GM12878 (cell line): Measurements from ENCODE around the gene CDC14A. TPM values are rescaled to one million over a fixed set of nuclear protein-coding genes. Genes with fewer than 3 reads are reported as not detected.

Experiments used
- ATAC-seq: fragments of 200-7000 bp; cut with Tn5 transposase; 3 replicates; pipeline ENCODE4 v1.9.1; 2020; ENCODE audit warnings: mild to moderate bottlenecking, moderate library complexity
- BruUV-seq: library from RNA; stranded (reverse); fragments of 400-500 nt; replicated peaks from 2 replicates; lab custom pipeline; 2021; lab: Mats Ljungman, UMichigan
- CTCF ChIA-PET: fragments of 300-600 bp; sonication (Branson Sonifier 250); formaldehyde crosslinking; extraction: SDS; loops from one replicate; lab custom pipeline; 2021; ENCODE audit warnings: inconsistent platforms; lab: Yijun Ruan, JAX
- POLR2A ChIA-PET: fragments of 350-600 bp; formaldehyde crosslinking; extraction: SDS; loops from one replicate; lab custom pipeline; 2021; ENCODE audit warnings: inconsistent platforms; lab: Charles Lee
- RAD21 ChIA-PET: fragments of 300-600 bp; sonication (Branson Sonifier 250); formaldehyde crosslinking; loops from one replicate; lab custom pipeline; 2023; ENCODE audit warnings: antibody characterized with exemption; ENCODE audit not compliant: unreplicated experiment; lab: Charles Lee
- SMC1A ChIA-PET: fragments of 300-600 bp; sonication (Branson Sonifier 250); formaldehyde crosslinking; loops from one replicate; lab custom pipeline; 2023; ENCODE audit not compliant: unreplicated experiment, uncharacterized antibody; lab: Charles Lee
- DNase-seq: peaks from one replicate; pipeline ENCODE4 v3.0.0-alpha.2; 2011; ENCODE audit warnings: low read depth, low spot score
- FAIRE-seq: peaks from 3 replicates; lab custom pipeline; 2011; peaks lifted over from hg19 to GRCh38; lab: Jason Lieb, UNC
- H2AFZ ChIP-seq: 2 replicates; pipeline ENCODE4 v1.6.0; 2011; ENCODE audit warnings: low read depth, low read length, control low read depth; ENCODE audit not compliant: control insufficient read depth
- H3K27ac ChIP-seq: 2 replicates; pipeline ENCODE4 v1.5.1; 2011; ENCODE audit warnings: control low read depth; ENCODE audit not compliant: control insufficient read depth, insufficient read depth
- H3K27me3 ChIP-seq, 2 experiments: replicated peaks in 1 of 2; 2 replicates each; pipeline versions ENCODE4 v1.6.0 to v1.6.1; 2011; ENCODE audit warnings: low read length in 1 of 2; ENCODE audit not compliant: control insufficient read depth in 2 of 2, insufficient read depth in 2 of 2
- H3K36me3 ChIP-seq, 2 experiments: 2 replicates each; pipeline ENCODE4 v1.5.1; 2011; ENCODE audit warnings: low read length in 1 of 2; ENCODE audit not compliant: control insufficient read depth in 2 of 2, insufficient read depth in 2 of 2
- H3K4me1 ChIP-seq: 2 replicates; pipeline ENCODE4 v1.6.1; 2011; ENCODE audit warnings: mild to moderate bottlenecking, low read length, moderate library complexity, mixed read lengths; ENCODE audit not compliant: control insufficient read depth, insufficient read depth
- H3K4me2 ChIP-seq: 2 replicates; pipeline ENCODE4 v1.6.0; 2011; ENCODE audit warnings: control low read depth; ENCODE audit not compliant: control insufficient read depth, insufficient read depth
- H3K4me3 ChIP-seq: fragments of 200-600 bp; sonication (generic); 2 replicates; pipeline ENCODE4 v1.5.1; 2016
- H3K79me2 ChIP-seq: 2 replicates; pipeline ENCODE4 v1.6.0; 2011; ENCODE audit warnings: low read length; ENCODE audit not compliant: control insufficient read depth, insufficient read depth
- H3K9ac ChIP-seq: 2 replicates; pipeline ENCODE4 v1.8.0; 2011; ENCODE audit warnings: low read length, control low read depth, mixed read lengths; ENCODE audit not compliant: control insufficient read depth, insufficient read depth
- H3K9me3 ChIP-seq: replicated peaks from 3 replicates; pipeline ENCODE4 v1.5.1; 2011; ENCODE audit warnings: mild to moderate bottlenecking, low read length; ENCODE audit not compliant: control insufficient read depth, insufficient read depth
- H4K20me1 ChIP-seq: 2 replicates; pipeline ENCODE4 v1.6.0; 2011; ENCODE audit not compliant: control insufficient read depth, insufficient read depth
- ASH2L ChIP-seq: fragments of 300-600, 200-600 bp; sonication (generic); IDR thresholded peaks from 2 replicates; pipeline ENCODE4 v1.6.1; 2017; ENCODE audit warnings: low read depth, mild to moderate bottlenecking, borderline replicate concordance
- CHD4 ChIP-seq: fragments of 200-600 bp; sonication (generic); IDR thresholded peaks from 2 replicates; pipeline ENCODE4 v1.6.1; 2016; ENCODE audit warnings: mild to moderate bottlenecking
- FOXM1 ChIP-seq: IDR thresholded peaks from 2 replicates; pipeline ENCODE4 v1.6.1; 2012; ENCODE audit warnings: low read depth, mild to moderate bottlenecking, inconsistent platforms, low read length, moderate library complexity
- HDAC6 ChIP-seq: fragments of 200-600 bp; sonication (generic); IDR thresholded peaks from one replicate; pipeline ENCODE4 v1.8.0; 2017; ENCODE audit warnings: antibody characterized with exemption; ENCODE audit not compliant: unreplicated experiment
- MTA2 ChIP-seq: fragments of 450-650 bp; IDR thresholded peaks from 2 replicates; pipeline ENCODE4 v1.6.1; 2016; ENCODE audit warnings: low read depth, mild to moderate bottlenecking, moderate library complexity
- NBN ChIP-seq: fragments of 450-650 bp; IDR thresholded peaks from 2 replicates; pipeline ENCODE4 v1.6.1; 2016
- PML ChIP-seq: IDR thresholded peaks from 2 replicates; pipeline ENCODE4 v1.6.1; 2012; ENCODE audit warnings: low read length, inconsistent platforms
- POLR2AphosphoS2 ChIP-seq: IDR thresholded peaks from 2 replicates; pipeline ENCODE4 v1.6.1; 2011; ENCODE audit warnings: low read depth, mild to moderate bottlenecking, low read length, improper control_type of control experiment, moderate library complexity
- SMAD1 ChIP-seq: fragments of 450-650 bp; IDR thresholded peaks from 2 replicates; pipeline ENCODE4 v1.6.1; 2018; ENCODE audit warnings: mild to moderate bottlenecking, low read depth; ENCODE audit not compliant: partially characterized antibody
- SMAD5 ChIP-seq: IDR thresholded peaks from 2 replicates; pipeline ENCODE4 v1.6.1; 2016; ENCODE audit warnings: antibody characterized with exemption, low read depth
- SREBF2 ChIP-seq: IDR thresholded peaks from 2 replicates; pipeline ENCODE4 v1.6.1; 2012; ENCODE audit warnings: mild to moderate bottlenecking, low read length
- SUZ12 ChIP-seq: fragments of 200-600 bp; sonication (generic); IDR thresholded peaks from one replicate; pipeline ENCODE4 v1.6.1; 2018; ENCODE audit warnings: antibody characterized with exemption, mild to moderate bottlenecking; ENCODE audit not compliant: unreplicated experiment
- TCF12 ChIP-seq: IDR thresholded peaks from 2 replicates; pipeline ENCODE4 v1.6.1; 2011; ENCODE audit warnings: low read depth, mild to moderate bottlenecking, low read length
- WRNIP1 ChIP-seq: IDR thresholded peaks from 2 replicates; pipeline ENCODE4 v1.6.1; 2011; ENCODE audit warnings: low read depth, low read length, improper control_type of control experiment, borderline replicate concordance
- YY1 ChIP-seq: IDR thresholded peaks from 2 replicates; pipeline ENCODE4 v1.6.1; 2011; ENCODE audit warnings: low read depth, mild to moderate bottlenecking, low read length
- ZZZ3 ChIP-seq: IDR thresholded peaks from 2 replicates; pipeline ENCODE4 v1.6.1; 2011; ENCODE audit warnings: low read depth; ENCODE audit not compliant: control insufficient read depth, insufficient read length
- WGBS: methylation state at CpG from one replicate; pipeline ENCODE4 v1.1.6; 2016; ENCODE audit warnings: low lambda C conversion rate; ENCODE audit not compliant: insufficient replicate concordance, insufficient coverage; ENCODE audit errors: missing lambda C conversion rate; 5-methylcytosine and 5-hydroxymethylcytosine counted together
- in situ Hi-C: fragments of 300-500 bp; cut with MboI; formaldehyde crosslinking; loops from 9 replicates; pipeline ENCODE4 v1.14.3; 2018; ENCODE audit warnings: mixed read lengths
- intact Hi-C: fragments of 100-400 bp; cut with micrococcal nuclease; formaldehyde crosslinking; loops from one replicate; pipeline ENCODE4 v1.14.2; 2022; ENCODE audit not compliant: unreplicated experiment
- polyA plus RNA-seq, 11 experiments: library from polyadenylated mRNA; depleted of rRNA in 4 of 11; unstranded in 6 of 11; stranded (reverse) in 5 of 11; fragments of >200 nt; fragmentation: Nextera tagmentation in 4 of 11; fragmentation: Illumina TruSeq in 1 of 11; extraction: Ambion mirVana in 4 of 11; extraction: Trizol in 1 of 11; gene quantifications; 1 replicate in 1 of 11; 2 replicates in 10 of 11; pipeline versions ENCODE4 v1.2.1 to v1.2.3, GENCODE V29; 2011 to 2016; ENCODE audit warnings: inconsistent platforms in 2 of 11, missing spikeins in 2 of 11, low read depth in 1 of 11
- total RNA-seq, 4 experiments: library from RNA; depleted of rRNA in 3 of 4; stranded (reverse); fragments of >200 nt in 3 of 4; fragmentation: Illumina TruSeq in 1 of 4; extraction: Trizol in 1 of 4; gene quantifications; 2 replicates each; pipeline versions ENCODE4 v1.2.1 to v1.2.3, GENCODE V29; 2013 to 2021
- TF ChIP-seq, protein P1 (sequence below): fragments of 450-650 bp; formaldehyde crosslinking; IDR thresholded peaks from 2 replicates; pipeline ENCODE4 v1.4.0; 2022; ENCODE audit warnings: mild to moderate bottlenecking, moderate library complexity
- TF ChIP-seq, protein P2 (sequence below): IDR thresholded peaks from 2 replicates; pipeline ENCODE4 v1.6.1; 2012; ENCODE audit warnings: mild to moderate bottlenecking, low read depth, low read length

CDC14A gene
- total and polyA plus RNA-seq, 10 of the 15 experiments (the other 5 are each of a cell fraction or from before 2014, with no cell fraction given) = 1.5 to 7.1 (median 5.5) TPM

DNA sequence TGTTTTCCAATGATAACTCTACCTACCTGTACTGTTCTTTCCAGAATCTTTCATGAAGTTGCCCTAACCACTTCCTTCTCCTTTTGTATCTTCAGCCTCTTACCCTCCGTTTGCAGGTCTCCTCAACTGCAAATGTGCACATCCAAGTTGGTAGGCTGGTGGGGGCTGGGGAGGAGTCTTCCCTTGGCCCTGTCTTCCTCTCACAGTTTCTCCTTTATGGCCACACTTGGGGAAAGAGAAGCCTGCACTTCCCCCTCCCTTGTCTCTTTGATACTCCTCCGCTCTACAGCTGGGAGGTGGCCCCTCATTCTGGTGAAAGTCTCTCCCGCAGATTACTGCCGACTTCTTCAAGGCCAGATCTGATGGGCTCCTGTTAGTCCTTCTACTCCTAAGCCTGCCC, 158.8 kb downstream of the CDC14A start:
- RAD21 ChIA-PET = no interaction called here

DNA sequence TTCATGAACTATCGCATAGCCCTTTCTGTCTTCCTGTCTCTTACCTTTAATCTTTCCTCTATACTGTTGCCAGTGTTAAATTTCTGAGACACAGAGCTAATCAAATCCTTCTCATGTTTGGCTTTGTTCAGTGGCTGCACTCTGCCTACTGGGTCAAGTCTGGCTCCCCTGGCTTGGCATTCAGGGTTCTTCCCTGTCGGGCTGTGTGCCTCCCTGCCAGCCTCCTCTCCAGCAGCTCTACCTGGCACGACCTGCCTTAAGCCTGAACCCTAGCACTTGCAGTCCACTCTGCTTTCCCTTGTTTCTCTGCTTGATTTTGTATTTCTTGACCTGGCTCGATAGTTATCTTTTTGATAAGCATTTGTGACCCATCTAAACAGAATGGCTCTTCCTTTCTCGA, 159.5 kb downstream of the CDC14A start:
- no peaks in the 10 kb centered on the region for H3K27me3 ChIP-seq
- H3K9me3 ChIP-seq = no peaks in the 10 kb centered on the region
- no peak overlapping the region for H3K4me3 ChIP-seq
- RAD21 ChIA-PET = no interaction called here
- H3K4me2 ChIP-seq = no peak overlapping the region
- H2AFZ ChIP-seq = no peak overlapping the region
- WGBS = 91% methylated on average over 5 of the region's 5 CpGs
- no TSS peak for BruUV-seq
- H3K36me3 ChIP-seq = no peaks in the 10 kb centered on the region; a peak in 1 of 4 replicates
- DNase-seq (no peak), FAIRE-seq (no peak), ATAC-seq (no peak)
- H3K9ac ChIP-seq = no peak overlapping the region
- POLR2A ChIA-PET = no interaction called here
- SMC1A ChIA-PET = interaction anchor here (1.1 to 1.4 kb wide), 2 partner anchors 11 to 33 kb away, joined by 4 read pairs; no protein-coding TSS in a partner anchor
- no peaks in the 10 kb centered on the region for H4K20me1 ChIP-seq
- no peaks in the 10 kb centered on the region for H3K4me1 ChIP-seq
- in situ Hi-C loops (no loop called here), intact Hi-C loops (no loop called here)
- CTCF ChIA-PET = no interaction called here
- no peak overlapping the region for H3K27ac ChIP-seq
- H3K79me2 ChIP-seq = no peaks in the 10 kb centered on the region
- TF ChIP-seq NBN (no peak), YY1 (no peak), FOXM1 (no peak)
- TF ChIP-seq, protein P1, sequence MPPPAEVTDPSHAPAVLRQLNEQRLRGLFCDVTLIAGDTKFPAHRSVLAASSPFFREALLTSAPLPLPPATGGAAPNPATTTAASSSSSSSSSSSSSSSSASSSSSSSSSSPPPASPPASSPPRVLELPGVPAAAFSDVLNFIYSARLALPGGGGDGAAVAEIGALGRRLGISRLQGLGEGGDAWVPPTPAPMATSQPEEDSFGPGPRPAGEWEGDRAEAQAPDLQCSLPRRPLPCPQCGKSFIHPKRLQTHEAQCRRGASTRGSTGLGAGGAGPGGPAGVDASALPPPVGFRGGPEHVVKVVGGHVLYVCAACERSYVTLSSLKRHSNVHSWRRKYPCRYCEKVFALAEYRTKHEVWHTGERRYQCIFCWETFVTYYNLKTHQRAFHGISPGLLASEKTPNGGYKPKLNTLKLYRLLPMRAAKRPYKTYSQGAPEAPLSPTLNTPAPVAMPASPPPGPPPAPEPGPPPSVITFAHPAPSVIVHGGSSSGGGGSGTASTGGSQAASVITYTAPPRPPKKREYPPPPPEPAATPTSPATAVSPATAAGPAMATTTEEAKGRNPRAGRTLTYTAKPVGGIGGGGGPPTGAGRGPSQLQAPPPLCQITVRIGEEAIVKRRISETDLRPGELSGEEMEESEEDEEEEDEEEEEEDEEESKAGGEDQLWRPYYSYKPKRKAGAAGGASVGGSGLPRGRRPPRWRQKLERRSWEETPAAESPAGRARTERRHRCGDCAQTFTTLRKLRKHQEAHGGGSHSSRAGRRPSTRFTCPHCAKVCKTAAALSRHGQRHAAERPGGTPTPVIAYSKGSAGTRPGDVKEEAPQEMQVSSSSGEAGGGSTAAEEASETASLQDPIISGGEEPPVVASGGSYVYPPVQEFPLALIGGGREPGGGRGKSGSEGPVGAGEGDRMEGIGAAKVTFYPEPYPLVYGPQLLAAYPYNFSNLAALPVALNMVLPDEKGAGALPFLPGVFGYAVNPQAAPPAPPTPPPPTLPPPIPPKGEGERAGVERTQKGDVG (CRISPR knock-in tag) = no peak
- TF ChIP-seq, protein P2, sequence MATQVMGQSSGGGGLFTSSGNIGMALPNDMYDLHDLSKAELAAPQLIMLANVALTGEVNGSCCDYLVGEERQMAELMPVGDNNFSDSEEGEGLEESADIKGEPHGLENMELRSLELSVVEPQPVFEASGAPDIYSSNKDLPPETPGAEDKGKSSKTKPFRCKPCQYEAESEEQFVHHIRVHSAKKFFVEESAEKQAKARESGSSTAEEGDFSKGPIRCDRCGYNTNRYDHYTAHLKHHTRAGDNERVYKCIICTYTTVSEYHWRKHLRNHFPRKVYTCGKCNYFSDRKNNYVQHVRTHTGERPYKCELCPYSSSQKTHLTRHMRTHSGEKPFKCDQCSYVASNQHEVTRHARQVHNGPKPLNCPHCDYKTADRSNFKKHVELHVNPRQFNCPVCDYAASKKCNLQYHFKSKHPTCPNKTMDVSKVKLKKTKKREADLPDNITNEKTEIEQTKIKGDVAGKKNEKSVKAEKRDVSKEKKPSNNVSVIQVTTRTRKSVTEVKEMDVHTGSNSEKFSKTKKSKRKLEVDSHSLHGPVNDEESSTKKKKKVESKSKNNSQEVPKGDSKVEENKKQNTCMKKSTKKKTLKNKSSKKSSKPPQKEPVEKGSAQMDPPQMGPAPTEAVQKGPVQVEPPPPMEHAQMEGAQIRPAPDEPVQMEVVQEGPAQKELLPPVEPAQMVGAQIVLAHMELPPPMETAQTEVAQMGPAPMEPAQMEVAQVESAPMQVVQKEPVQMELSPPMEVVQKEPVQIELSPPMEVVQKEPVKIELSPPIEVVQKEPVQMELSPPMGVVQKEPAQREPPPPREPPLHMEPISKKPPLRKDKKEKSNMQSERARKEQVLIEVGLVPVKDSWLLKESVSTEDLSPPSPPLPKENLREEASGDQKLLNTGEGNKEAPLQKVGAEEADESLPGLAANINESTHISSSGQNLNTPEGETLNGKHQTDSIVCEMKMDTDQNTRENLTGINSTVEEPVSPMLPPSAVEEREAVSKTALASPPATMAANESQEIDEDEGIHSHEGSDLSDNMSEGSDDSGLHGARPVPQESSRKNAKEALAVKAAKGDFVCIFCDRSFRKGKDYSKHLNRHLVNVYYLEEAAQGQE = no peak

More for the DNA sequence above, 158.8 kb downstream of the CDC14A start:
- intact Hi-C loops (no loop called here), in situ Hi-C loops (no loop called here)
- no peaks in the 10 kb centered on the region for H3K27me3 ChIP-seq
- no peak overlapping the region for H3K9ac ChIP-seq
- H4K20me1 ChIP-seq = no peaks in the 10 kb centered on the region
- BruUV-seq = no TSS peak
- H3K4me1 ChIP-seq = no peaks in the 10 kb centered on the region
- ChIA-PET SMC1A (no interaction called here), CTCF (no interaction called here), POLR2A (no interaction called here)
- H3K27ac ChIP-seq = no peak overlapping the region
- H3K4me2 ChIP-seq = no peak overlapping the region
- H2AFZ ChIP-seq = no peak overlapping the region
- no peaks in the 10 kb centered on the region; a peak in 1 of 4 replicates for H3K36me3 ChIP-seq
- TF ChIP-seq YY1 (no peak), ASH2L (no peak), CHD4 (no peak), PML (no peak), SUZ12 (no peak), MTA2 (no peak), WRNIP1 (no peak), SMAD5 (no peak), ZZZ3 (no peak), HDAC6 (no peak), SMAD1 (no peak), POLR2AphosphoS2 (no peak), TCF12 (no peak), SREBF2 (no peak)
- H3K79me2 ChIP-seq = no peaks in the 10 kb centered on the region
- ATAC-seq (no peak), FAIRE-seq (no peak), DNase-seq (no peak)
- no peaks in the 10 kb centered on the region for H3K9me3 ChIP-seq
- whole genome bisulfite sequencing = 97% methylated on average over 4 of the region's 4 CpGs
- H3K4me3 ChIP-seq = no peak overlapping the region
